Fibroblast of skin of back (primary cell): ENCODE data around the gene CFAP157.
A peak's percentile ranks its signal among the peaks of the same experiment; 100 is the strongest.
"Not testable (repeated sequence)": the region's sequence is repeated elsewhere in the genome, so short reads cannot be mapped to it uniquely, and the experiment has no call there.

Source experiments
- DNase-seq: peaks from one replicate; pipeline ENCODE4 v3.0.0-alpha.2; 2013

The CFAP157 gene

DNA sequence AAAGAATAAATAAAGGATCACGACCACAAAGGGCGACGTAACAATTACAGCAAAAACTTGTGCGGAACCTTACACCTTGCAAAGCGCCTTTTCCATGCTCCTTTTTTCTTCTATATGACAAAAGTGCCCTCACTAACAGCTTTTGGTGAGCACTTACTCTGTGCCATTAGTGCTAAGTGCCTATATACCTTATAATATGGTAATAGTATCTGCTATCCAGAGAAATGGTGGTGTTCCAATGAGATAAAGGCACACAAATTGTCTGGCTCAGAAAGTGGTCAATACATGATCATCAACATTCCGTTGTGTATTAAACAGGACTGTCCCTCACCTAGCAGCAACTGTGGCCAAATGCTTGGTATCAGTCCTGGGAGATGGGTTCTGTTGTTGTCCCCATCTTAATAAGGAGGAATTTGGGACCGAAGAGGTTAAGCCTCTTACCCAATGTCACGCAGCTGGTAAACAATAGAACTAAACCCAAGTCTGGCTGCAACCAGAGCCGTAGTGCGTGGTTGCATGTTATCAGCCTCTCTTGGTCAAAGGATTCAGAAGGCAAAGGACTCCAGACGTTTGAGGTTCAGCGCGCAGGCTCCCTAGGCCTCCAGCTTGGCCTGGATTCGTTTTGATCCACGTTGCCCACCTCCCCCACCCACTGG is 28.9 kb downstream of the CFAP157 start:
- no peak for DNase-seq

DNA sequence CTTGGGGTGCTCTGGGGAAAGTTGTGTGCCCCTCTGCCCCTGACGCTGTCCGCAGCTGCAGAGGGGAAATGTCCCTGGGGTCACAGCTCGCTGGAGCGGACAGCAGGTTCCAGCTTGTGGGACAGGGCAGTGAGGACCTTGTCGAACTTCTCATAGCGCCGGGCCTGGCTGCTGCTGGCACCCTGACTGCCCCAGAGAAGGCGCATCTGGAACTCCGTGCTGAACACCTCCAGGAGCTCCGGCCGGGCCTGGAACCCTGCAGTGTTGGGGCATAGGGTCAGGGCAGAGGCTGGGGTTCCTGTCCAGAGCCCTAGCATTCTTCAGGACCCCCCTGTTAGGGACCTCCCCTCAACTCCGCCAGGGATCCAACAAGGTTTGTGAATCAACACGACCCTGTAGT is 31.9 kb downstream of the CFAP157 start:
- DNase-seq, result no peak

DNA sequence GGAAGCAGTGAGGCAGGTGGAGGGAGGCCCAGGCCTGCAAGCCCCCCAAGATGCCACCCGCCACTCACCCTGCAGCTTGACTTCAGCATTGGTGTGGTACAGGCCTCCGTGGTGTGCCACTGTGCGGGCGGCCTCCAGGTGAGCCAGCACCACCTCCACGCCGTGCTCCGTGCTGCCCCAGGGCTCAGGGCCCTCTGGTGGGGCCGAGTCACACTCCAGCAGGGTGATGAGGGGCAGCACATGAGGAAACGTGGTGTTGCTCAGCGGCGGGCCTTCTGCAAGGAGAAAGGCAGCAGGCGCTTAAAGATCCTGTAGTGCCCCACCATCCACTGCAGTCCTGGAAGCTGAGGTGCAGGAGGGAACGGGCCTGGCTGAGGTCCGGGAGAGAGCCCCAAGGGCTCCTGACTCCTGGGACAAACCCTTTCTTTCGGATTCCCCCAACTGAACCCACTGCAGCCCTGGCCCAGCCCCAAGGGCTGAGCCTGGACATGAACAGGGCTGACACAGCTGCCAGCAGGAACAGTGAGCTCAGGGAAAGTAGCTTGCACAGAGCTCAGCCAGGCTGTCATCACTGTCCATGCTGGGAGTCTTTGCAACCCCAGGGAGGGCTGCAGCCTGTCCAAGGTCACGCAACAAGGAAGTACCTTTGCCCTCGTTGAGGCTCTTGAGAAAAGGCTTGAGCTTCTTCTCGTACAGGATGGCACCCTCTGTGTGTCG is 33.0 kb downstream of the CFAP157 start:
- DNase-seq, result no peak

DNA sequence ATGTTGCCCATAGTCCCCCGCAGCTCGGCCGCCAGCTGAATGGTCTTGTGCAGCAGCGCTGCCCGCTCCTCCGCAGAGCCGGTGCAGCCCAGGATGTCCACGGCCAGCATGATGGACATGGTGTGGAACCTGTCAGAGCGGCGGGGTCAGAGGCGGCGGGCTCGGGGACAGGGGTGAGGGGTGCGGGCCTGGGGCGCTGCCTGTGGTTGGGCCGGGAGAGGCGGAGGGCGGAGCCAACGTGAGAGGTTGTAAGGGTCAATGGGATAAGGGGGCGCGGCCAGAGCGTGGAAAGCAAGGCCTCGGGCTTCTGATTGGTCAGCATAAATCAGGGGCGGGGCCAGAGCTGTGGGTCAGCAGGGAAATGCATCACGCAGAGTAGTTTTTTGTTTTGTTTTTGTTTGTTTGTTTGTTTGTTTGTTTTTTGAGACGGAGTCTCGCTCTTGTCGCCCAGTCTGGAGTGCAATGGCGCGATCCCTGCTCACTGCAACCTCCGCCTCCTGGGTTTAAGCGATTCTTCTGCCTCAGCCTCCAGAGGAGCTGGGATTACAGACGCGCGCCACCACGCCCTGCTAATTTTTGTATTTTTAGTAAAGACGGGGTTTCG is 35.1 kb downstream of the CFAP157 start:
- DNase-seq, result peak; percentile 34

DNA sequence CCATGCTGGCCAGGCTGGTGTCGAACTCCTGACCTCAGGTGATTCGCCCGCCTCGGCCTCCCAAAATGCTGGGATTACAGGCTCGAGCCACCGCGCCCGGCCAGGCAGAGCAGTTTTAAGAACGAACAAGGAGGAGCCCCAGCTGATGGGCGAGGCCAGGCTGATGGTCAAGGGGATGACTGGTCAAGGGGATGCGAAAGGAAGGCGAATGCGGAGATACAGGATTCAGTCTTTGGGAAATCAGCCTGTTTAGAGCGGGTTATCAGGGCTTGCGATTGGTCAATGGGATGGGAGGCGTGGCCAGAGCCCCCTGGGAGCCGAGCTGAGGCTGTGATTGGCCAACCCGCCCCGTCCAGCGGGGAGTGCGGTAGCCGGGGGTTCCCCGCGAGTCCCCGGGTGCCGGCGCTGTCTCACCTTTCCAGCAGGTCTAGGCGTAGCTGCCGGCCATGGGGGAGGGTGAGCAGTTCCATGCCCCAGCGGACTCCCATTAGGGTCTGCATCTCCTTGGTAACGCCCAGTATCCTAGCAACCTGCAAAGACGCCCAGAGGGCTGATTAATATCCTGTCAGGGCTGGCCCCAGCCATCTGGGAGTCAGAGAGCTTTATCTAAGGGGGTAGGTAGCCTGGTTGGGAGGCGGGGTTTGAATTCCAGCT is 35.8 kb downstream of the CFAP157 start:
- DNase-seq, result peak; percentile 72

DNA sequence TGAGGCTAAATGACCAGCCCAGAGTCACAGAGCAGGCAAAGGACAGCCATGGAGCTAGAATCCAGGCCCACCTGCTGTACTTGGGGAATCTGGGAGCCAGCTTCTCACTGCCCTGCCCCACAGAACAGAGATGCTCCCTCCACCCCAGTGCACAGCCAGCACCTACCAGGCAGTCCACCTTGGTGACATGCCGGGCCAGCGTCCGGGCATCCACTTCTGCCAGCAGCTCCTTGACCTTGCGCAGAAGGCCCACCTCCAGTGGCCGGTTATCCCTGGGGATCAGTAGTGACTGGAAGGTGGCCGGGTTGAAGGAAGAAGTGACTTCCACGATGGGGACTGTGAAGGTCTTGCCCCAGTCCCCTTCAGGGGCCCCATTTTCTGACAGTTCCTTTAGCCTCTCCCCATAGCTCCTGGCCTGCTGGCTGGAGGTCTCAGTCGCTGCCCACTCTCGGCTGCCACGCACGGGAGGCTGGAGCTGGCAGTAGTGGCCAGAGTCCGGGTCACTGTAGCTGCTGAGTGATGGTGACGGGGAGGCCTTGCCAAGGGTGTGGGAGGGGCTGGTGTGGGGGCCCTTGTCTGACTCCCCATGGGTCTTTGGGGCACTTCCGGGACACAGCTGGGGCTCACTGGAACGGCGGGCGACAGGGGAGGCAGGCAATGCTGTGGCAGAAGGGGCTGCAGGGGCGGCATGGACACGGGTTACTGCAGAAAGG is 37.8 kb downstream of the CFAP157 start:
- no peak for DNase-seq

DNA sequence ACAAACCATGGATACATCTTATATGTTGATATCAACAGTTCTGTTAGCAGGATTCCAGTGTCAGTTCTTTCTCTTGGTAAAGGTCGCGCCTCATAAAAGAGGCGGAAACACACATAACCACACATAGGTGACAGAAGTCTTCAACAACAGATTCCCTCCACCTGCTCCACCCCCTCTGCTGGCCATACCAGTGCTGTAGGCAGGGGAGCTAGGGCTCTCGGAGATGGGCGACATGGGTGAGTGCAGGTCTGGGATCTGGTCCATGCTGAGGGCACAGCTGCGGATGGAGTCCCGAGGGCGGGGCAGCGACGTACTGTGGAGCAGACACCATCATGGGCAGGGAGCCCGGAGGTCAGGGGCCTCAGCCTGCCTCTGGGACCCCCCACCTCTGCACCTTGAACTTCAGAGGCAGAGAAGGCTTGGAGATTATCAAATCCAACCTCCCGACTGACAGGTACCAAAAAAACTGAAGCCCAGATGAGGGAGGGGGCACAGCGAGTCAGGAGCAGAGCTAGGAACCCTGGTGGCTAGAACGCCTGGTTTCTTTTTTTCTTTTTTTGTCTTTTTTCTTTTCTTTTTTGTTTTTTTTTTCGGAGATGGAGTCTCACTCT is 40.3 kb downstream of the CFAP157 start:
- DNase-seq, result no peak

DNA sequence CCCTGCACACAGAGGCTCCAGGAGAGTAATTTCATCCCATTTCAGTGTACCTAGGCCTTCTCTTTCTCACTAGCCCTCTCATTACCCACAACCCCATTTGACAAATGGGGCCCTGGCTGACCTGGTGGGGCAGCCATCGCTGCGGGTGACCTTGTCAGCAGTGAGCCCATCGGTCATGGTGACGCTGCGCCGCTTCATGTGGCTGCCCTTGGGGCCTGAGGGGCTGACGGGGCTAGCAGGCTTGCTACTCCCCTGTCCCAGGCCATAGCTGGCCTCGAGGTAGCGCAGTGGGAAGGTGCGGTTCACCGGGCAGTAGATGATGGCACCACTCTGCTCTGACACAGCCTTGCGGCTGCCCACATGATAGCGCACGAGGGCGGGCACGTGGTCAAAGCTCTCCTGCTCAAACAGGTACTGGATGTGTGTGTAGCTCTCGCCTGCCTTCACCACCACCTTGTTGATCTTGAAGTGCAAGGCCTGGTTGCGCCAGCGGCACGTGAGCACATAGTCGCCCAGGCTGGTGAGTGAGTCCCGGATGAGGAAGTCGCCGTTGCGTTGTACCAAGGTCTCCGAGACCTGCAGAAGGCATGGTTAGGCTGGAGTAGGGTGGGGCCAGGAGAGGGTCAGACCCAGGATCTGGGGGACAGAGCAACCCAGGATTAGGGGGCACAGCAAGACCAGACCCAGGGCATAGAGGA is 42.5 kb downstream of the CFAP157 start:
- no peak for DNase-seq

DNA sequence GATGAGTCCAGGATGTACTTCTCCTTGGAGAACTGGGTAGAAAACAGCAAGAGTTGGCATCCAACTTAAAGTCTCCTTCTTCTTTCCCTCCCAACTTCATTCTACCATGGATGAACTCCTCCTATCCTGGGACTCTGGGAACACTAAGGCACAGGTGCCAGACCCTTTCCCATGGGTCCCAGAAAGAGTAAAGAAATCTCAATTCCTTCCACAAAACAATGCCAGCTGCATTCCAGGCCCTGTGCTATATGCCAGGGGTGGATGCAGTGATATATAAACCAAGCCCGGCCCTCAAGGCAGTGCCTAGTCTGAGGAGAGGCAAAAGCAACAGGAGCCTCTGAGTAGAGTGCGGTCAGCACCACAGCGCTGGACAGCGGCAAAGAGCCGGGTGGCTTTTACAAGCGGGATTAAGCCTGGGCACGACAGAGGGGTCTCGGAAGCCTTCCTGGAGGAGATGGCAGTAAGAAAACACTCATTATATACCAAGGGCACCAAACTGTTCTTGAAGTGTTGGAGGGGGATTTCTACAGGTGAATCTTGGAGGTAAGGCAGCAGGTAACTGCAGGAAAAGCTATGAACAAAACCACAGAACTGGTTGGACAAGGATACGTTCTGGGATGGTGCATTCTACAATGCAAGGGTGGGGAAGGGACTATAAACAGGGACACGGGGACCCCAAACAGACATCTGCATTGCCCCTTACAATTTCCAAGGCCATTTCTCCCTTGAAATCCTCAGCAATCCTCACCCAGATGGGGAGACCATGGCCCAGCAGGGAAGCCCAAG is 44.7 kb downstream of the CFAP157 start:
- DNase-seq, result no peak

DNA sequence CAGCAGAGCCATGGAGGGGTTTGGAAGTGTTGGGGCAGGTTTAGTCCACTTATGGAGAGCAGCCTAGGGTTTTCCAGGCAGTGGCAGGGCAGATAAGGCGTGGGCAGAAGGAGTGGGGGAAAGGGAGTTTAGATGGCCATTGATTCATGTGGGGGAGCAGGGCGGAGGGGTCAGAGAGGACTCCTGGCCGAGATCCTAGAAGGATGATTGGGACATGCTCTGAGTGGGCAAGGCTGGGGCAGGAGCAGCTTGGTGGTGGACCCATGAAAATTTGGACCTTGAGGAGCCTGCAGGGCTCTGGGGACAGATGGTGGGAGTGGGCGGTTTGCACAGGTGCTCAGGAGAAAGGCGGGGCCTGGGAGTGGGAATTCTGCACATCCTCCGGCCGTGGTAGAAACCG is 46.4 kb downstream of the CFAP157 start:
- no peak for DNase-seq

DNA sequence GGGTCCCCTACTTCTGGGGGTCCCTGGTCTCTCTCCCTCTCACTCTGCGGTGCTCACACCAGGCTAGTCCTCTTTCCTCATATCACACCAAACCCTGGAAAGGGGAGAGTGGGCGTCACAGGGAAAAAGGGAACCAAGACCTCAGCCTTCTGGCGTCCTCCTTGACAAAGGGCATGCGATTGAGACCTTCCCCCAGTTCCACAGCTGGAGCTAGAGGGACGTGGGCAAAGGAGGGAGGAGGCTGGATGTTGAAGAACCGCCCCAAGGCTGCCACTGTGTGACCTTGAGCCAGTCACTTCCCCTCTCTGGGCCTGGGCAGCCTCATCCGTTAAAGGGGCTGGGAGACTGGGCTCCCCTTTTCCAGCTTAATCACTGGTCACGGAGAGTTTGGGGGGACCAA is 46.8 kb downstream of the CFAP157 start:
- DNase-seq, result no peak

DNA sequence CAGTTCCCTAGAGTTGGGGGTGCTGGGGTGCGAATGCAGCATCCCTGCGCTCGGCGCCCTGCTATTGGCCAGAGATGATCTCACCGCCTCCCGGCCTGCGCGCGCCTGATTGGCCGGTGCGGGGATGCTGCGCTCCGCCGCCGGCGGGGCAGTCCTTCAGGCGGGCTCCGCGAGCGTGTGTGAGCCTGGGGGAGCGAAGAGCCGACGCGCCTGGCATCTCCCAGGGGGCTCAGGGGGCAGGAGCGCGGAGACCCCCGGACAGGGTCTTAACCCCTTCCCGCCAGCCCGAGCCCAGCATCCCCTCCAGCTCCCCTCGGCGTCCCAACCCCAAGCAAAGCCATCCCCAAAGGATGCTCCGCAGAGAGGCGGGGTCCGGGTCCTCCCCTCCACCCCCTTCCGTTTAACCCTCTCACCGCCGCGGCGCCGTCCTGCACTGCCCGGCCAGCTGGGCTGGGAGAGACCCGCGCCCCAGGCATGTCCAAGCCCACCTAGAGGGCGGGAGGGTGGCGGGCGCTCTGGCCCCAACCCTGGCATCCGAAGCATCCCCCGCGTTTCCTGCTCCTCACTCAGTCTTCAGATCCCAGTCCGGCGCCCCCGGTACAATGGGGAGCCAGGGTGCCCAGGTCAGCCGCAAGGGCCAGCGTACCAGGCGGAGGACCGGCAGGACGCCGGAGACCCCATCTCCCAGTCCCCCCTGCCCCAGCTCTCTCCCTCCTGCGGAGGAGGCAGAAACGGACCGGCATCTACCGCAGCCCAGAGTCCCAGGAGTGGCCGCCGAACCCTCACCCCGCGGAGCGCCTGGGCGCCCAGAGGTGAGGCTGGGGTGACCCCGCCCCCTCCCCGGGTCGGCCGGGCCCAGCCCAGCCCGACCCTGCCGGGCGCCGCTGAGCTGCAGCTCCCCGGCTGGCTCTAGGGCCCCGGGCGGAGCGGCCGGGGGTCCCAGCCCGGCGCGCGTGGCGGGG is 47.6 kb downstream of the CFAP157 start:
- DNase-seq, result no peak

DNA sequence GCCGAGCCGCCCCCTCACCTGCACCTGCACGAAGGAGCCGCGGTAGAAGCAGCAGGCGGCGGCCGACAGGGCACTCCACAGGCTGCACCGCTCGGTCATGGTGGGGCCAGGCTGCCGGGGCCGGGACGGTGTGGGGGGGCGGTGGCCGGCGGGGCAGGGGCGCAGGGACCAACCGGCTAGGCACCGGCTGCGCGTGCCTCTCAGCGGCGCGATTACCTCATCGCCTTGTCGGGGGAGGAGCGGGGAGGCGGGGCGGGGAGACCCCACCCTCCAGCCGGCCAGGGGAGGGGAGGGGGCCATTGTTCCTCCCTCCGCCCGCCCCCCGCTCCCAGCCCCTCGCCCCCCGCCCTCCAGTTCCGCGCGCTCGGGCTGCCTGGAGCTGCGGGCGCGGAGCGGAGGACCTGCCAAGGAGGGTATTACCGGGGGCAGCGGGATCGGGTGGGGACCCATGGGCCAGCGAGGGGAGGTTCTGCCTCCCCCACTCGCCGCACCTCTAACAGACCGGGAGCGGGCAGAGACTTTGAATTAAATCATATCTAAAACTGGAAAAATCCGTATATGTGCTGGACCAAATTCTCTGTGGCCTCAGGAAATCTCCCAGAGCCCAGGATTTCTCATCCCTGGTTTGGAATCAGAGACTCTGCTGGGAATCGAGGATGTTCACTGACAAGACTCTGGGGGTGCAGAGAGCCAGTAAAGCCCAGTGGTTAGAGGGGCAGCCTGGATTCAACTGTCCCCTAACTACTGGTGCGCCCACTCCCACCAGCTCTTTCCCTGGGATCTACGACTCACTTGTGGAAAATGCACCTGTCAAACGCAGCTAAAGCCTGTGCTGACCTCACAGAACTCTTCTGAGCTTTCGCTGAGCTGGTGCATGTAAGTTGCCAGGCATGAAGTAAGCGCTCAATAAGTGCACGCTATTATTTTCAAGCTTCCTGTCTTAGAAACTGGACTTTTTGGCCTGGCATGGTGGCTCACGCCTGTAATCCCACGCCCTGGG is 48.6 kb downstream of the CFAP157 start:
- no peak for DNase-seq

DNA sequence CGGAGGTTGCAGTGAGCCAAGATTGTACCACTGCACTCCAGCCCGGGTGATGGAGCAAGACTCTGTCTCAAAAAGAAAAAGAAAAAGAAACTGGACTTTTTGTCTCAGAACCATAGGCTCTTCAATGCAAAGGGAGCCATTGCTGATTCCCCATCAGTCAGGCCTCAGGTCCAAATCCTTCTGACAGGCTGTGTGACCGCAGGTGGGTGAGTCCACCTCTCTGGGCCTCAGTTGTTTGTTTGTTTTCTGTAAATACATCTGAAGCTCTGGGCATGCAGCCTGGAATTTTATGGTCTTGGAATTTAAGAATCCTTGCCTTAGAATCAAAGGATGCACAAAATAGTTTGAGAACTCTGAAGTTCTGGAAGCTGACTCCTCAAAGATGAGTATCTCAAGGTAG is 49.4 kb downstream of the CFAP157 start:
- no peak for DNase-seq

DNA sequence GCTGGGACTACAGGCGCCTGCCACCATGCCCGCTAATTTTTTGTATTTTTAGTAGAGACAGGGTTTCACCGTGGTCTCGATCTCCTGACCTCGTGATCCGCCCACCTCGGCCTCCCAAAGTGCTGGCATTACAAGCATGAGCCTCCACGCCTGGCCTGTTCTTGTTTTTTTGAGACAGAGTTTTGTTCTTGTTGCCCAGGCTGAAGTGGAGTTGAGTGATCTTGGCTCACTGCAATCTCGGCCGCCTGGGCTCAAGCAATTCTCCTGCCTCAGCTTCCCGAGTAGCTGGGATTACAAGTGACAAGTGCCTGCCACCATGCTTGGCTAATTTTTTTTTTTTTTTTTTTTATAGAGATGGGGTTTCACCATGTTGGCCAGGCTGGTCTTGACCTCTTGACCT is 50.0 kb downstream of the CFAP157 start:
- not testable (repeated sequence) for DNase-seq

DNA sequence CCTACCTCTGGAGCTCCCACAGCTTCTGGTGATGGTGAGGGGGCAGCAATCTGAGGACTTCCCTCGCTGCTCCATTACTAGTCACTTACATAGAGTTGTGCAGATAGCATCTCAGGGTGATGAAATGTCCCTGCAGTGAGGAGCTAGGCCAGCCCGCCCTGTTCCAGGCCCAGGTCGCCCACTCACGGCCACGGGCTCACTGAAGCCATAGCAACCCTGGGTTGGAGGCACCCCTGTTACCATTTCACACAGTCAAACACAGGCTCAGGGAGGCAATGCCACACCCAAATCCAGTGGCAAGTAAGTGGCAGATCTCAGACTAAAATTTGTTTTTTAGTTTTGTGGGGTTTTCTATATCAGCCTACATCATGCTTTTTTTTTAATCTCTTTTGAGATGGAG is 52.1 kb downstream of the CFAP157 start:
- DNase-seq, result no peak

DNA sequence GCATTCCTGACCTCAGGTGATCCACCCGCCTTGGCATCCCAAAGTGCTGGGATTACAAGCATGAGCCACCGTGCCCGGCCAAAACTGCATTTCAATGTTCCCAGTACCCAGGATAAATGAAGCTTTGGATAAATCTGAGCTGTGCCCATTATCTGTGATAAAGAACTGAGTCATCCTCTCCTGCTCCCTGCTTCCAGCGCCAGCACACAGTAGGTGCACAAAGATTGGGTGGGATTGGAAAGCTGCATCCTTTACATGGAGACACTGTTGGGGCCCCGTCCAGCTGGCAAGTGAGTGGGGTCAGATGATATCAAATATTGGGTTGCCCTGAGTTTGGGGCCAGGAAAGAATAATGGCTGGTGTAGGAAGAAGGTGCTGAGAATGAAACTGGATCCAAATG is 54.3 kb downstream of the CFAP157 start:
- no peak for DNase-seq

DNA sequence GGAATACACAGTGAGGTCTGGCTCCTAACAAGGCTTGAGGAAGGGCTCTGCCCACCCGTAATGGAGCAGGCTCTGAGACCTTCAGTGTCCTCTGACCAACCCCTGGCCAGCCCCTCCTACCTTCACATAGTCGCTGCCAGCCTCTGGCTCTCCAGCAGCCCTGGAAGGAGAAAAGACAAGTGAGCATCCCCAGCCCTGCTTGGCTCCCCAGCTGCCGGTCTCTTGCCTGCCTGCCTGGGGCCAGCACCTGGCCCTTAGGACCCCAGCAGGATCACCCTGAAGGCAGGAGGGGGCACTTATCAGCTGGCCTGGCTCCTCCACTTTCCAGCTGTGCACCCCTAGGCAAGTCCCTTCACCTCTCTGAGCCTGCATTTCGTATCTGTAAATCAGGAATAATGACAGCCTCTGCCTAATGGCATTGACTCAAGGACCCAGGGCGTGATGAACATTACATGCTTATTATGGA is 54.7 kb downstream of the CFAP157 start:
- no peak for DNase-seq
